Activated naive CD8-positive, alpha-beta T cell treated with anti-CD3 and anti-CD28 coated beads, Interleukin-2, amount 50 U/mL, for 24 hours (primary cell): ENCODE measurements around the gene HIVEP3.

Experiments
- ATAC-seq: fragments of 150-1000 bp; cut with Tn5 transposase; one replicate; pipeline ENCODE4 v1.10.0; 2021
- DNase-seq: peaks from one replicate; pipeline ENCODE4 v3.0.0; 2021
- H3K27ac Mint-ChIP-seq: one replicate; pipeline ENCODE4 v1.8.0; 2021; ENCODE audit warnings: mild to moderate bottlenecking, mixed read lengths
- H3K27me3 Mint-ChIP-seq: one replicate; pipeline ENCODE4 v1.8.0; 2021; ENCODE audit warnings: mixed read lengths
- H3K36me3 Mint-ChIP-seq: one replicate; pipeline ENCODE4 v1.8.0; 2021; ENCODE audit warnings: low read depth, mixed read lengths
- H3K4me1 Mint-ChIP-seq: one replicate; pipeline ENCODE4 v1.8.0; 2021; ENCODE audit warnings: mixed read lengths
- H3K4me3 Mint-ChIP-seq: one replicate; pipeline ENCODE4 v1.8.0; 2021; ENCODE audit warnings: mild to moderate bottlenecking, moderate library complexity, mixed read lengths
- H3K9me3 Mint-ChIP-seq: one replicate; pipeline ENCODE4 v1.8.0; 2021; ENCODE audit warnings: mixed read lengths

The HIVEP3 gene

GRCh38 chr1:41542196-41542930 lies 376.4 kb downstream of the HIVEP3 start:
- DNase-seq (no peak), ATAC-seq (no peak)
- Mint-ChIP-seq H3K4me3 (no peak overlapping the region), H3K36me3 (peaks cover 50% of the 10 kb centered on the region), H3K4me1 (peaks cover 7% of the 10 kb centered on the region), H3K27ac (no peak overlapping the region), H3K9me3 (no peaks in the 10 kb centered on the region), H3K27me3 (no peaks in the 10 kb centered on the region)

GRCh38 chr1:41541592-41541952 lies 377.1 kb downstream of the HIVEP3 start:
- Mint-ChIP-seq H3K9me3 (no peaks in the 10 kb centered on the region), H3K4me3 (no peak overlapping the region), H3K4me1 (peaks cover 10% of the 10 kb centered on the region), H3K27me3 (no peaks in the 10 kb centered on the region), H3K36me3 (peaks cover 47% of the 10 kb centered on the region), H3K27ac (no peak overlapping the region)
- no peak for ATAC-seq
- no peak for DNase-seq

GRCh38 chr1:41540886-41541591 lies 377.7 kb downstream of the HIVEP3 start:
- Mint-ChIP-seq H3K27ac (no peak overlapping the region), H3K9me3 (no peaks in the 10 kb centered on the region)
- DNase-seq = no peak

GRCh38 chr1:41539999-41540398 lies 378.7 kb downstream of the HIVEP3 start:
- Mint-ChIP-seq H3K27me3 (no peaks in the 10 kb centered on the region), H3K4me1 (peaks cover 10% of the 10 kb centered on the region), H3K27ac (no peak overlapping the region), H3K36me3 (peaks cover 51% of the 10 kb centered on the region), H3K4me3 (no peak overlapping the region), H3K9me3 (no peaks in the 10 kb centered on the region)
- DNase-seq (no peak), ATAC-seq (no peak)

More at GRCh38 chr1:41540886-41541591, 377.7 kb downstream of the HIVEP3 start:
- Mint-ChIP-seq H3K27me3 (no peaks in the 10 kb centered on the region), H3K4me1 (peaks cover 10% of the 10 kb centered on the region), H3K36me3 (peaks cover 49% of the 10 kb centered on the region), H3K4me3 (no peak overlapping the region)
- ATAC-seq = no peak

GRCh38 chr1:41539418-41539805 lies 379.3 kb downstream of the HIVEP3 start:
- no peaks in the 10 kb centered on the region for H3K9me3 Mint-ChIP-seq
- ATAC-seq (no peak), DNase-seq (no peak)
- H3K27ac Mint-ChIP-seq = no peak overlapping the region
- H3K27me3 Mint-ChIP-seq = no peaks in the 10 kb centered on the region
- no peak overlapping the region for H3K4me3 Mint-ChIP-seq
- H3K36me3 Mint-ChIP-seq = peaks cover 54% of the 10 kb centered on the region
- H3K4me1 Mint-ChIP-seq = peaks cover 10% of the 10 kb centered on the region

- Mint-ChIP-seq H3K27me3 (no peaks in the 10 kb centered on the region), H3K27ac (no peak overlapping the region), H3K4me3 (no peak overlapping the region), H3K4me1 (peaks cover 10% of the 10 kb centered on the region), H3K9me3 (no peaks in the 10 kb centered on the region), H3K36me3 (peaks cover 58% of the 10 kb centered on the region)
- ATAC-seq (no peak), DNase-seq (no peak)
These were observed 379.8 kb downstream of the HIVEP3 start for GRCh38 chr1:41538741-41539417.

- peaks cover 12% of the 10 kb centered on the region for H3K4me1 Mint-ChIP-seq
- no peak overlapping the region for H3K4me3 Mint-ChIP-seq
- H3K27me3 Mint-ChIP-seq = no peaks in the 10 kb centered on the region
- no peak for ATAC-seq
- H3K27ac Mint-ChIP-seq = no peak overlapping the region
- peaks cover 56% of the 10 kb centered on the region for H3K36me3 Mint-ChIP-seq
- no peak for DNase-seq
- no peaks in the 10 kb centered on the region for H3K9me3 Mint-ChIP-seq
These were observed 380.9 kb downstream of the HIVEP3 start for GRCh38 chr1:41537788-41538351.

- Mint-ChIP-seq H3K9me3 (no peaks in the 10 kb centered on the region), H3K27me3 (no peaks in the 10 kb centered on the region), H3K4me3 (no peak overlapping the region), H3K4me1 (peaks cover 12% of the 10 kb centered on the region), H3K36me3 (peaks cover 51% of the 10 kb centered on the region), H3K27ac (no peak overlapping the region)
- ATAC-seq = no peak
- no peak for DNase-seq
These were observed 381.5 kb downstream of the HIVEP3 start for GRCh38 chr1:41537251-41537650.

GRCh38 chr1:41536361-41536802 lies 382.3 kb downstream of the HIVEP3 start:
- Mint-ChIP-seq H3K4me1 (peaks cover 11% of the 10 kb centered on the region), H3K9me3 (no peaks in the 10 kb centered on the region), H3K4me3 (no peak overlapping the region), H3K27me3 (no peaks in the 10 kb centered on the region), H3K36me3 (peaks cover 50% of the 10 kb centered on the region), H3K27ac (no peak overlapping the region)
- DNase-seq = no peak
- ATAC-seq = no peak

- ATAC-seq (no peak), DNase-seq (no peak)
- H3K4me1 Mint-ChIP-seq = peaks cover 8% of the 10 kb centered on the region
- H3K9me3 Mint-ChIP-seq = no peaks in the 10 kb centered on the region
- H3K4me3 Mint-ChIP-seq = no peak overlapping the region
- H3K27ac Mint-ChIP-seq = no peak overlapping the region
- H3K27me3 Mint-ChIP-seq = no peaks in the 10 kb centered on the region
- H3K36me3 Mint-ChIP-seq = peaks cover 48% of the 10 kb centered on the region
These were observed 383.0 kb downstream of the HIVEP3 start for GRCh38 chr1:41535716-41536115.

GRCh38 chr1:41535276-41535675 lies 383.4 kb downstream of the HIVEP3 start:
- Mint-ChIP-seq H3K27me3 (no peaks in the 10 kb centered on the region), H3K27ac (no peak overlapping the region), H3K4me3 (no peak overlapping the region), H3K9me3 (no peaks in the 10 kb centered on the region), H3K36me3 (peaks cover 52% of the 10 kb centered on the region), H3K4me1 (peaks cover 8% of the 10 kb centered on the region)
- ATAC-seq = no peak
- DNase-seq = no peak

- Mint-ChIP-seq H3K9me3 (peaks cover 6% of the 10 kb centered on the region), H3K27ac (no peak overlapping the region), H3K36me3 (peaks cover 52% of the 10 kb centered on the region), H3K4me3 (no peak overlapping the region), H3K4me1 (peaks cover 8% of the 10 kb centered on the region), H3K27me3 (no peaks in the 10 kb centered on the region)
- ATAC-seq = no peak
- DNase-seq = no peak
These were observed 384.3 kb downstream of the HIVEP3 start for GRCh38 chr1:41534181-41535076.

GRCh38 chr1:41533731-41534080 lies 385.0 kb downstream of the HIVEP3 start:
- no peak overlapping the region for H3K4me3 Mint-ChIP-seq
- ATAC-seq (no peak), DNase-seq (no peak)
- no peaks in the 10 kb centered on the region for H3K27me3 Mint-ChIP-seq
- H3K4me1 Mint-ChIP-seq = peaks cover 8% of the 10 kb centered on the region
- H3K9me3 Mint-ChIP-seq = peaks cover 7% of the 10 kb centered on the region
- H3K27ac Mint-ChIP-seq = no peak overlapping the region
- peaks cover 52% of the 10 kb centered on the region for H3K36me3 Mint-ChIP-seq
